ENCODE results near the gene PRXL2B. TPM values are rescaled to one million over a fixed set of nuclear protein-coding genes. Genes with fewer than 3 reads are reported as not detected.

Gene PRXL2B
- total and polyA plus RNA-seq, 10 of the 15 experiments (the other 5 are each of a cell fraction or from before 2014, with no cell fraction given) = 0.44 to 5.6 (median 4.0) TPM

DNA sequence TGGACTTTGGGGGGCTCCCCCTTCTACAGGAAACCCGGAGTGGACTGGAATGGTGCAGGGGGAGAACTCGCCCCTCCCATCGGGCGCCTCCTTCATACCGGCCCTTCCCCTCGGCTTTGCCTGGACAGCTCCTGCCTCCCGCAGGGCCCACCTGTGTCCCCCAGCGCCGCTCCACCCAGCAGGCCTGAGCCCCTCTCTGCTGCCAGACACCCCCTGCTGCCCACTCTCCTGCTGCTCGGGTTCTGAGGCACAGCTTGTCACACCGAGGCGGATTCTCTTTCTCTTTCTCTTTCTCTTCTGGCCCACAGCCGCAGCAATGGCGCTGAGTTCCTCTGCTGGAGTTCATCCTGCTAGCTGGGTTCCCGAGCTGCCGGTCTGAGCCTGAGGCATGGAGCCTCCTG, 30.3 kb upstream of the PRXL2B start, which contains the start of gene TNFRSF14 (continued):
- TF ChIP-seq, protein P1, sequence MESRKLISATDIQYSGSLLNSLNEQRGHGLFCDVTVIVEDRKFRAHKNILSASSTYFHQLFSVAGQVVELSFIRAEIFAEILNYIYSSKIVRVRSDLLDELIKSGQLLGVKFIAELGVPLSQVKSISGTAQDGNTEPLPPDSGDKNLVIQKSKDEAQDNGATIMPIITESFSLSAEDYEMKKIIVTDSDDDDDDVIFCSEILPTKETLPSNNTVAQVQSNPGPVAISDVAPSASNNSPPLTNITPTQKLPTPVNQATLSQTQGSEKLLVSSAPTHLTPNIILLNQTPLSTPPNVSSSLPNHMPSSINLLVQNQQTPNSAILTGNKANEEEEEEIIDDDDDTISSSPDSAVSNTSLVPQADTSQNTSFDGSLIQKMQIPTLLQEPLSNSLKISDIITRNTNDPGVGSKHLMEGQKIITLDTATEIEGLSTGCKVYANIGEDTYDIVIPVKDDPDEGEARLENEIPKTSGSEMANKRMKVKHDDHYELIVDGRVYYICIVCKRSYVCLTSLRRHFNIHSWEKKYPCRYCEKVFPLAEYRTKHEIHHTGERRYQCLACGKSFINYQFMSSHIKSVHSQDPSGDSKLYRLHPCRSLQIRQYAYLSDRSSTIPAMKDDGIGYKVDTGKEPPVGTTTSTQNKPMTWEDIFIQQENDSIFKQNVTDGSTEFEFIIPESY (IDR thresholded peaks at IDR 0.05) = no peak
- TF ChIP-seq CBX3 (IDR thresholded peaks at IDR 0.05; ENCODE audit: borderline replicate concordance, low read depth) (no peak), RELA (IDR thresholded peaks at IDR 0.05; ENCODE audit: borderline replicate concordance, partially characterized antibody) (no peak), TAF1 (IDR thresholded peaks at IDR 0.05; ENCODE audit: borderline replicate concordance, low read depth, low read length) (peak; percentile 81; the same call in 1 of the 2 replicates), MEF2B (IDR thresholded peaks at IDR 0.05; ENCODE audit: partially characterized antibody, poor library complexity, severe bottlenecking) (no peak), CREM (IDR thresholded peaks at IDR 0.05; ENCODE audit: low read depth) (no peak), TCF12 (IDR thresholded peaks at IDR 0.05; ENCODE audit: low read depth, low read length) (no peak), PML (IDR thresholded peaks at IDR 0.05; ENCODE audit: low read length) (no peak), SMARCA5 (IDR thresholded peaks at IDR 0.05) (no peak), HDGF (IDR thresholded peaks at IDR 0.05) (no peak), SREBF1 (IDR thresholded peaks at IDR 0.05; ENCODE audit: low read length) (no peak), ZZZ3 (IDR thresholded peaks at IDR 0.05; ENCODE audit: control insufficient read depth, insufficient read length, low read depth) (no peak), ZNF384 (IDR thresholded peaks at IDR 0.05; ENCODE audit: borderline replicate concordance, low read depth, low read length) (no peak), NFXL1 (IDR thresholded peaks at IDR 0.05; ENCODE audit: borderline replicate concordance) (no peak), EED (IDR thresholded peaks at IDR 0.05; ENCODE audit: low read depth) (no peak), RUNX3 (IDR thresholded peaks at IDR 0.05; ENCODE audit: low read length) (no peak)
- TF ChIP-seq, protein P2, sequence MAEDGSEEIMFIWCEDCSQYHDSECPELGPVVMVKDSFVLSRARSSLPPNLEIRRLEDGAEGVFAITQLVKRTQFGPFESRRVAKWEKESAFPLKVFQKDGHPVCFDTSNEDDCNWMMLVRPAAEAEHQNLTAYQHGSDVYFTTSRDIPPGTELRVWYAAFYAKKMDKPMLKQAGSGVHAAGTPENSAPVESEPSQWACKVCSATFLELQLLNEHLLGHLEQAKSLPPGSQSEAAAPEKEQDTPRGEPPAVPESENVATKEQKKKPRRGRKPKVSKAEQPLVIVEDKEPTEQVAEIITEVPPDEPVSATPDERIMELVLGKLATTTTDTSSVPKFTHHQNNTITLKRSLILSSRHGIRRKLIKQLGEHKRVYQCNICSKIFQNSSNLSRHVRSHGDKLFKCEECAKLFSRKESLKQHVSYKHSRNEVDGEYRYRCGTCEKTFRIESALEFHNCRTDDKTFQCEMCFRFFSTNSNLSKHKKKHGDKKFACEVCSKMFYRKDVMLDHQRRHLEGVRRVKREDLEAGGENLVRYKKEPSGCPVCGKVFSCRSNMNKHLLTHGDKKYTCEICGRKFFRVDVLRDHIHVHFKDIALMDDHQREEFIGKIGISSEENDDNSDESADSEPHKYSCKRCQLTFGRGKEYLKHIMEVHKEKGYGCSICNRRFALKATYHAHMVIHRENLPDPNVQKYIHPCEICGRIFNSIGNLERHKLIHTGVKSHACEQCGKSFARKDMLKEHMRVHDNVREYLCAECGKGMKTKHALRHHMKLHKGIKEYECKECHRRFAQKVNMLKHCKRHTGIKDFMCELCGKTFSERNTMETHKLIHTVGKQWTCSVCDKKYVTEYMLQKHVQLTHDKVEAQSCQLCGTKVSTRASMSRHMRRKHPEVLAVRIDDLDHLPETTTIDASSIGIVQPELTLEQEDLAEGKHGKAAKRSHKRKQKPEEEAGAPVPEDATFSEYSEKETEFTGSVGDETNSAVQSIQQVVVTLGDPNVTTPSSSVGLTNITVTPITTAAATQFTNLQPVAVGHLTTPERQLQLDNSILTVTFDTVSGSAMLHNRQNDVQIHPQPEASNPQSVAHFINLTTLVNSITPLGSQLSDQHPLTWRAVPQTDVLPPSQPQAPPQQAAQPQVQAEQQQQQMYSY (CRISPR knock-in tag; IDR thresholded peaks at IDR 0.05) = no peak
- TF ChIP-seq, protein P3, sequence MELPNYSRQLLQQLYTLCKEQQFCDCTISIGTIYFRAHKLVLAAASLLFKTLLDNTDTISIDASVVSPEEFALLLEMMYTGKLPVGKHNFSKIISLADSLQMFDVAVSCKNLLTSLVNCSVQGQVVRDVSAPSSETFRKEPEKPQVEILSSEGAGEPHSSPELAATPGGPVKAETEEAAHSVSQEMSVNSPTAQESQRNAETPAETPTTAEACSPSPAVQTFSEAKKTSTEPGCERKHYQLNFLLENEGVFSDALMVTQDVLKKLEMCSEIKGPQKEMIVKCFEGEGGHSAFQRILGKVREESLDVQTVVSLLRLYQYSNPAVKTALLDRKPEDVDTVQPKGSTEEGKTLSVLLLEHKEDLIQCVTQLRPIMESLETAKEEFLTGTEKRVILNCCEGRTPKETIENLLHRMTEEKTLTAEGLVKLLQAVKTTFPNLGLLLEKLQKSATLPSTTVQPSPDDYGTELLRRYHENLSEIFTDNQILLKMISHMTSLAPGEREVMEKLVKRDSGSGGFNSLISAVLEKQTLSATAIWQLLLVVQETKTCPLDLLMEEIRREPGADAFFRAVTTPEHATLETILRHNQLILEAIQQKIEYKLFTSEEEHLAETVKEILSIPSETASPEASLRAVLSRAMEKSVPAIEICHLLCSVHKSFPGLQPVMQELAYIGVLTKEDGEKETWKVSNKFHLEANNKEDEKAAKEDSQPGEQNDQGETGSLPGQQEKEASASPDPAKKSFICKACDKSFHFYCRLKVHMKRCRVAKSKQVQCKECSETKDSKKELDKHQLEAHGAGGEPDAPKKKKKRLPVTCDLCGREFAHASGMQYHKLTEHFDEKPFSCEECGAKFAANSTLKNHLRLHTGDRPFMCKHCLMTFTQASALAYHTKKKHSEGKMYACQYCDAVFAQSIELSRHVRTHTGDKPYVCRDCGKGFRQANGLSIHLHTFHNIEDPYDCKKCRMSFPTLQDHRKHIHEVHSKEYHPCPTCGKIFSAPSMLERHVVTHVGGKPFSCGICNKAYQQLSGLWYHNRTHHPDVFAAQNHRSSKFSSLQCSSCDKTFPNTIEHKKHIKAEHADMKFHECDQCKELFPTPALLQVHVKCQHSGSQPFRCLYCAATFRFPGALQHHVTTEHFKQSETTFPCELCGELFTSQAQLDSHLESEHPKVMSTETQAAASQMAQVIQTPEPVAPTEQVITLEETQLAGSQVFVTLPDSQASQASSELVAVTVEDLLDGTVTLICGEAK (IDR thresholded peaks at IDR 0.05; ENCODE audit: borderline replicate concordance) = no peak
- TF ChIP-seq, protein P4, sequence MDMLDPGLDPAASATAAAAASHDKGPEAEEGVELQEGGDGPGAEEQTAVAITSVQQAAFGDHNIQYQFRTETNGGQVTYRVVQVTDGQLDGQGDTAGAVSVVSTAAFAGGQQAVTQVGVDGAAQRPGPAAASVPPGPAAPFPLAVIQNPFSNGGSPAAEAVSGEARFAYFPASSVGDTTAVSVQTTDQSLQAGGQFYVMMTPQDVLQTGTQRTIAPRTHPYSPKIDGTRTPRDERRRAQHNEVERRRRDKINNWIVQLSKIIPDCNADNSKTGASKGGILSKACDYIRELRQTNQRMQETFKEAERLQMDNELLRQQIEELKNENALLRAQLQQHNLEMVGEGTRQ (IDR thresholded peaks at IDR 0.05; ENCODE audit: borderline replicate concordance, low read depth, low read length) = no peak

All from GM12878 (cell line).